Ramos (cell line): ENCODE measurements around the gene LSAMP.
"Not testable (repeated sequence)": the region's sequence is repeated elsewhere in the genome, so short reads cannot be mapped to it uniquely, and the experiment has no call there.

ENCODE experiments used
- in situ Hi-C: fragments of 300-500 bp; cut with MboI; formaldehyde crosslinking; loops from one replicate; pipeline ENCODE4 v1.14.3; 2022; ENCODE audit warnings: low sequenced_read_pairs; ENCODE audit not compliant: unreplicated experiment

Gene LSAMP

GRCh38 chr3:116070516-116071278 lies 374.6 kb downstream of the LSAMP start:
- in situ Hi-C loops = not testable (repeated sequence)

GRCh38 chr3:116070061-116070460 lies 375.2 kb downstream of the LSAMP start:
- in situ Hi-C loops = no loop called here

GRCh38 chr3:116069024-116069423 lies 376.3 kb downstream of the LSAMP start:
- in situ Hi-C loops = no loop called here

- in situ Hi-C loops = no loop called here
Measured at GRCh38 chr3:116067326-116067725, 378.0 kb downstream of the LSAMP start.

- in situ Hi-C loops = no loop called here
Measured at GRCh38 chr3:116065501-116065900, 379.8 kb downstream of the LSAMP start.

GRCh38 chr3:116064646-116065045 lies 380.6 kb downstream of the LSAMP start:
- in situ Hi-C loops = no loop called here

- in situ Hi-C loops = no loop called here
Measured at GRCh38 chr3:116059421-116060096, 385.7 kb downstream of the LSAMP start.

- in situ Hi-C loops = no loop called here
Measured at GRCh38 chr3:116058844-116059243, 386.4 kb downstream of the LSAMP start.

- in situ Hi-C loops = no loop called here
Measured at GRCh38 chr3:116057400-116058006, 387.8 kb downstream of the LSAMP start.

- in situ Hi-C loops = no loop called here
Measured at GRCh38 chr3:116056280-116056679, 389.0 kb downstream of the LSAMP start.

GRCh38 chr3:116053017-116053416 lies 392.3 kb downstream of the LSAMP start:
- in situ Hi-C loops = no loop called here

GRCh38 chr3:116052602-116053001 lies 392.7 kb downstream of the LSAMP start:
- in situ Hi-C loops = no loop called here

GRCh38 chr3:116051586-116051985 lies 393.7 kb downstream of the LSAMP start:
- in situ Hi-C loops = no loop called here

- in situ Hi-C loops = no loop called here
Measured at GRCh38 chr3:116051040-116051439, 394.2 kb downstream of the LSAMP start.

- in situ Hi-C loops = no loop called here
Measured at GRCh38 chr3:116050311-116050915, 394.9 kb downstream of the LSAMP start.

GRCh38 chr3:116048991-116049390 lies 396.3 kb downstream of the LSAMP start:
- in situ Hi-C loops = no loop called here

GRCh38 chr3:116046350-116046749 lies 398.9 kb downstream of the LSAMP start:
- in situ Hi-C loops = no loop called here

- in situ Hi-C loops = no loop called here
Measured at GRCh38 chr3:116045314-116045713, 400.0 kb downstream of the LSAMP start.

GRCh38 chr3:116040152-116040551 lies 405.1 kb downstream of the LSAMP start:
- in situ Hi-C loops = no loop called here

GRCh38 chr3:116039651-116039985 lies 405.7 kb downstream of the LSAMP start:
- in situ Hi-C loops = no loop called here
